ENCODE measurements around the gene PORCN.

DNA sequence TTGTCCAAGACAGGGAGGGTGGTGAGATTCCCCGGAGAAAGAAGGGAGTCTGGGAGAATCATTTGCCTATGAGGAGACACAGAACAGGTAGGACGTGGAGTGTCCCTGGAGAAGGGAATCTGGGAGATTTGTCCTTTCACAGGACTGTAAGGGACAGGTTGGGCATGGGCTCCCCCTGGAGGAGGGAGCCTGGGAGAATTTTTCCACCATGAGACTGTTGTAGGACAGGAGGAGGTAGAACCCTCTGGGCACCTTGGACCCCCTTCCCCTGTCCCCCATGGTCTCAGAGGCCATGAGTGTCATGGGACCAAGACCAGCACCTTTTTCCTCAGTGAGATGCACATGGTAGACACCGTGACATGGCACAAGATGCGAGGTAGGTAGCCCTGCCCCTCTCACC lies 2.8 kb downstream of the PORCN start:
- TF ChIP-seq TARDBP (IDR thresholded peaks at IDR 0.05) (no peak), CAMTA2 (CRISPR knock-in tag; conservative IDR thresholded peaks at IDR 0.05) (no peak), MEF2D (tag; conservative IDR thresholded peaks at IDR 0.05; ENCODE audit: low read depth) (no peak), MAX (CRISPR knock-in tag; IDR thresholded peaks at IDR 0.05) (no peak), ETS1 (conservative IDR thresholded peaks at IDR 0.05; ENCODE audit: control insufficient read depth, low read depth, low read length) (no peak), DNMT1 (IDR thresholded peaks at IDR 0.05) (no peak), GABPA (tag; conservative IDR thresholded peaks at IDR 0.05; ENCODE audit: low read depth) (no peak), KLF10 (CRISPR knock-in tag; IDR thresholded peaks at IDR 0.05) (no peak), ZNF143 (CRISPR knock-in tag; IDR thresholded peaks at IDR 0.05) (no peak), NR3C1 (CRISPR knock-in tag; IDR thresholded peaks at IDR 0.05) (no peak)
- TF ChIP-seq, protein P1, sequence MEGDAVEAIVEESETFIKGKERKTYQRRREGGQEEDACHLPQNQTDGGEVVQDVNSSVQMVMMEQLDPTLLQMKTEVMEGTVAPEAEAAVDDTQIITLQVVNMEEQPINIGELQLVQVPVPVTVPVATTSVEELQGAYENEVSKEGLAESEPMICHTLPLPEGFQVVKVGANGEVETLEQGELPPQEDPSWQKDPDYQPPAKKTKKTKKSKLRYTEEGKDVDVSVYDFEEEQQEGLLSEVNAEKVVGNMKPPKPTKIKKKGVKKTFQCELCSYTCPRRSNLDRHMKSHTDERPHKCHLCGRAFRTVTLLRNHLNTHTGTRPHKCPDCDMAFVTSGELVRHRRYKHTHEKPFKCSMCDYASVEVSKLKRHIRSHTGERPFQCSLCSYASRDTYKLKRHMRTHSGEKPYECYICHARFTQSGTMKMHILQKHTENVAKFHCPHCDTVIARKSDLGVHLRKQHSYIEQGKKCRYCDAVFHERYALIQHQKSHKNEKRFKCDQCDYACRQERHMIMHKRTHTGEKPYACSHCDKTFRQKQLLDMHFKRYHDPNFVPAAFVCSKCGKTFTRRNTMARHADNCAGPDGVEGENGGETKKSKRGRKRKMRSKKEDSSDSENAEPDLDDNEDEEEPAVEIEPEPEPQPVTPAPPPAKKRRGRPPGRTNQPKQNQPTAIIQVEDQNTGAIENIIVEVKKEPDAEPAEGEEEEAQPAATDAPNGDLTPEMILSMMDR (IDR thresholded peaks at IDR 0.05 in 2 of 3, conservative IDR thresholded peaks at IDR 0.05 in 1 of 3; ENCODE audit: insufficient read depth in 2 of 3, low read depth in 1 of 3, low read length in 3 of 3), result peak; percentile 32 to 60 (median 49)
- TF ChIP-seq, protein P2, sequence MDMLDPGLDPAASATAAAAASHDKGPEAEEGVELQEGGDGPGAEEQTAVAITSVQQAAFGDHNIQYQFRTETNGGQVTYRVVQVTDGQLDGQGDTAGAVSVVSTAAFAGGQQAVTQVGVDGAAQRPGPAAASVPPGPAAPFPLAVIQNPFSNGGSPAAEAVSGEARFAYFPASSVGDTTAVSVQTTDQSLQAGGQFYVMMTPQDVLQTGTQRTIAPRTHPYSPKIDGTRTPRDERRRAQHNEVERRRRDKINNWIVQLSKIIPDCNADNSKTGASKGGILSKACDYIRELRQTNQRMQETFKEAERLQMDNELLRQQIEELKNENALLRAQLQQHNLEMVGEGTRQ (CRISPR knock-in tag; IDR thresholded peaks at IDR 0.05), result no peak
- TF ChIP-seq, protein P3, sequence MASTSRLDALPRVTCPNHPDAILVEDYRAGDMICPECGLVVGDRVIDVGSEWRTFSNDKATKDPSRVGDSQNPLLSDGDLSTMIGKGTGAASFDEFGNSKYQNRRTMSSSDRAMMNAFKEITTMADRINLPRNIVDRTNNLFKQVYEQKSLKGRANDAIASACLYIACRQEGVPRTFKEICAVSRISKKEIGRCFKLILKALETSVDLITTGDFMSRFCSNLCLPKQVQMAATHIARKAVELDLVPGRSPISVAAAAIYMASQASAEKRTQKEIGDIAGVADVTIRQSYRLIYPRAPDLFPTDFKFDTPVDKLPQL (IDR thresholded peaks at IDR 0.05; ENCODE audit: extremely low read depth, insufficient read length), result no peak
